Spleen (tissue), 11 donors: ENCODE measurements around the gene PPARA. TPM values are rescaled to one million over a fixed set of nuclear protein-coding genes. Genes with fewer than 3 reads are reported as not detected.

Experiments
- DNase-seq: peaks from one replicate; pipeline ENCODE4 v3.0.0-alpha.2; 2020
- H3K27ac ChIP-seq, 8 donors: fragments of 200-600 bp; sonication (generic) in 7 of 8; 1 replicate in 4 of 8; 2 replicates in 4 of 8; pipeline versions ENCODE4 v1.5.0 to v1.8.0; 2016 to 2021; ENCODE audit warnings: inconsistent platforms in 4 of 8, mild to moderate bottlenecking in 4 of 8, moderate library complexity in 1 of 8
- H3K27me3 ChIP-seq, 7 donors: fragments of 200-600 bp; sonication (generic) in 6 of 7; replicated peaks in 1 of 7; 1 replicate in 4 of 7; 2 replicates in 3 of 7; pipeline versions ENCODE4 v1.5.0 to v1.8.0; 2016 to 2021; ENCODE audit warnings: inconsistent platforms in 3 of 7, mild to moderate bottlenecking in 1 of 7
- H3K36me3 ChIP-seq, 6 donors: fragments of 200-600 bp; sonication (generic) in 5 of 6; 1 replicate in 4 of 6; 2 replicates in 2 of 6; pipeline versions ENCODE4 v1.5.0 to v1.8.0; 2016 to 2021; ENCODE audit warnings: inconsistent platforms in 2 of 6
- H3K4me1 ChIP-seq, 6 donors: fragments of 200-600 bp; sonication (generic) in 5 of 6; 1 replicate in 3 of 6; 2 replicates in 3 of 6; pipeline versions ENCODE4 v1.5.0 to v1.8.0; 2016 to 2021; ENCODE audit warnings: inconsistent platforms in 3 of 6
- H3K4me3 ChIP-seq, 8 donors: fragments of 200-600 bp; sonication (generic) in 7 of 8; 1 replicate in 4 of 8; 2 replicates in 4 of 8; pipeline versions ENCODE4 v1.5.0 to v1.8.0; 2016 to 2021; ENCODE audit warnings: inconsistent platforms in 4 of 8, mild to moderate bottlenecking in 4 of 8, moderate library complexity in 2 of 8
- H3K9me3 ChIP-seq, 8 donors: fragments of 200-600 bp; sonication (generic) in 7 of 8; 1 replicate in 4 of 8; 2 replicates in 4 of 8; pipeline versions ENCODE4 v1.5.0 to v1.8.0; 2016 to 2021; ENCODE audit warnings: inconsistent platforms in 4 of 8
- POLR2A ChIP-seq, 3 donors: fragments of 450-650 bp; IDR thresholded peaks; one replicate each; pipeline ENCODE4 v1.5.1; 2017; ENCODE audit warnings: antibody characterized with exemption in 3 of 3, mild to moderate bottlenecking in 1 of 3
- POLR2AphosphoS5 ChIP-seq, 3 donors: sonication (generic); formaldehyde crosslinking; IDR thresholded peaks; one replicate each; pipeline ENCODE4 v1.5.1; 2017; ENCODE audit warnings: antibody characterized with exemption in 3 of 3
- WGBS, 5 donors: extraction: QIAGEN DNeasy Blood & Tissue Kit in 3 of 5; methylation state at CpG; one replicate each; pipeline versions ENCODE4 v1.1.5 to v1.1.7; 2013 to 2018; 5-methylcytosine and 5-hydroxymethylcytosine counted together
- intact Hi-C: fragments of 100-400 bp; cut with DNase I; formaldehyde crosslinking; loops from one replicate; pipeline ENCODE4 v1.15.0; 2023; ENCODE audit warnings: low total_unique reads
- polyA plus RNA-seq, 3 donors: library from polyadenylated mRNA; stranded (reverse); fragments of 200-250 nt; gene quantifications; one replicate each; pipeline ENCODE4 v1.2.1, GENCODE V29; 2013
- total RNA-seq, 7 donors: library from RNA; depleted of rRNA in 3 of 7; stranded (reverse); fragments of >200 nt in 3 of 7; fragmentation: NEBNext Ultra II Directional in 4 of 7; extraction: Animal tissue kit (Norgen Biotek cat#: 25700) in 4 of 7; gene quantifications; one replicate each; pipeline versions ENCODE4 v1.1.0 to v1.2.1, GENCODE V29; 2016 to 2021
- TF ChIP-seq, protein P1 (sequence below), 11 experiments: fragments of 200-600 bp in 7 of 11; fragments of 450-650 bp in 4 of 11; sonication (generic) in 4 of 11; IDR thresholded peaks in 8 of 11; conservative IDR thresholded peaks in 3 of 11; 1 replicate in 7 of 11; 2 replicates in 4 of 11; pipeline versions ENCODE4 v1.4.0 to v1.8.0; 2016 to 2021; ENCODE audit warnings: antibody characterized with exemption in 11 of 11, inconsistent platforms in 4 of 11, mild to moderate bottlenecking in 1 of 11
- donor health status: healthy with polysubstance abuse.
- donor health status: DM: no; HTN: no; CAD: no; lungs with moderate emphysema.
- donor health status: DM: no; HTN: no; CAD: no.
- donor health status: Bipolar disorder and iron deficiency.
- donor health status: healthy.
- donor health status: DM: no; HTN: no; CAD: no.
- donor health status: DM: yes; HTN: yes; CAD: no.

Gene PPARA
- total and polyA plus RNA-seq, 10 donors, result 2.0 to 40.9 (median 22.6) TPM

DNA sequence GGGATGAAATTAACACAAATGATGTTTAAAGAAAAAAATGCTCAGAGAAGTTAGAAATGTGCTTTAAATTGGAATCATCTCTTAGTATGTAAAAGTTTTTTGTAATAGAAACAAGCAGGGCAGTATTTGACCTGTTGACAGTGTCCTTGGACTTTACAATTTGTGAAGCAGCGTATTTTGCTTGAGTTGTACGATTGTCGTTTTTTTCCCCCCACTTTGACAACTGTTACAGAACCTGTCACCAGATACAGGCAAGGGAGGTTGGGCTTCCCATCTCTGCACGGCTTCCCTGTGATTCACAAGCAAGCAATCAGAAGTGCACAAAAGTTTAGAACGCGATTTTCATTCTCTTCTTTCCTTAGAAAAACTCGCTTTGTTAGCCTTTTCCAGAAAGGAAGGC is 8.9 kb downstream of the PPARA start:
- no peak overlapping the region for H3K4me3 ChIP-seq
- no peak for TF ChIP-seq POLR2A (IDR thresholded peaks at IDR 0.05)
- TF ChIP-seq, protein P1, sequence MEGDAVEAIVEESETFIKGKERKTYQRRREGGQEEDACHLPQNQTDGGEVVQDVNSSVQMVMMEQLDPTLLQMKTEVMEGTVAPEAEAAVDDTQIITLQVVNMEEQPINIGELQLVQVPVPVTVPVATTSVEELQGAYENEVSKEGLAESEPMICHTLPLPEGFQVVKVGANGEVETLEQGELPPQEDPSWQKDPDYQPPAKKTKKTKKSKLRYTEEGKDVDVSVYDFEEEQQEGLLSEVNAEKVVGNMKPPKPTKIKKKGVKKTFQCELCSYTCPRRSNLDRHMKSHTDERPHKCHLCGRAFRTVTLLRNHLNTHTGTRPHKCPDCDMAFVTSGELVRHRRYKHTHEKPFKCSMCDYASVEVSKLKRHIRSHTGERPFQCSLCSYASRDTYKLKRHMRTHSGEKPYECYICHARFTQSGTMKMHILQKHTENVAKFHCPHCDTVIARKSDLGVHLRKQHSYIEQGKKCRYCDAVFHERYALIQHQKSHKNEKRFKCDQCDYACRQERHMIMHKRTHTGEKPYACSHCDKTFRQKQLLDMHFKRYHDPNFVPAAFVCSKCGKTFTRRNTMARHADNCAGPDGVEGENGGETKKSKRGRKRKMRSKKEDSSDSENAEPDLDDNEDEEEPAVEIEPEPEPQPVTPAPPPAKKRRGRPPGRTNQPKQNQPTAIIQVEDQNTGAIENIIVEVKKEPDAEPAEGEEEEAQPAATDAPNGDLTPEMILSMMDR (IDR thresholded peaks at IDR 0.05 in 8 of 11, conservative IDR thresholded peaks at IDR 0.05 in 3 of 11), result no peak
- no peak for TF ChIP-seq POLR2AphosphoS5 (IDR thresholded peaks at IDR 0.05)
- peaks cover 0 to 5% (median 0%) of the 10 kb centered on the region in 6 donors for H3K4me1 ChIP-seq
- intact Hi-C loops, result no loop called here
- peaks cover 0 to 67% (median 4%) of the 10 kb centered on the region in 6 donors for H3K36me3 ChIP-seq
- no peaks in the 10 kb centered on the region for H3K27me3 ChIP-seq
- no peak for DNase-seq
- 92 to 97% (median 93%) methylated on average over 7 of the region's 7 CpGs for WGBS, 5 donors
- no peaks in the 10 kb centered on the region for H3K9me3 ChIP-seq
- H3K27ac ChIP-seq, result no peak overlapping the region

DNA sequence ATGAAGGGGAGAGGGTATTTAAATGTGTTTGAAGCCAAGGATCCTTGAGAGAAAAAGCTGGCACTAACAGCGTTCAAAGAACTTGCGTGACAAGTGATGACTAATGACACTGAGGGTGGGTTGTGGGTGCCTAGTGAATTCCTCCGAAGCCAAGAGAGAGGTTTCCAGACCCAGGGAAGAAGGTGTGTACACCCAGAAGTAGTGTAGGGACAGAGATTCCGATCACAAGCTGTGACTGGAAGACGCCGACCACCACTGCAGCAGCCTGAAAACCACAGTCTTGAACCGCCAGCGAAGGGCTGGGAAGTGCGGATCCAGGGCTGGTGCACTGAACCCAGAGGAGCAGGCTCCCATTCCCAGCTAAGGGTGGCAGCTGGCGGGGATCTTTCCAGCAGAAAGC is 9.5 kb downstream of the PPARA start:
- TF ChIP-seq POLR2AphosphoS5 (IDR thresholded peaks at IDR 0.05) (no peak), POLR2A (IDR thresholded peaks at IDR 0.05) (no peak)
- TF ChIP-seq, protein P1 (IDR thresholded peaks at IDR 0.05 in 8 of 11, conservative IDR thresholded peaks at IDR 0.05 in 3 of 11), result no peak
- Histone ChIP-seq H3K4me1 (no peaks in the 10 kb centered on the region), H3K4me3 (no peak overlapping the region), H3K27ac (no peak overlapping the region), H3K9me3 (no peaks in the 10 kb centered on the region), H3K36me3 (peaks cover 0 to 62% (median 4%) of the 10 kb centered on the region in 6 donors), H3K27me3 (no peaks in the 10 kb centered on the region)
- DNase-seq, result no peak
- WGBS, 5 donors, result 88 to 98% (median 95%) methylated on average over 10 of the region's 10 CpGs
- intact Hi-C loops, result loop anchor here (10.0 kb wide), 1 partner anchor 75 kb away; no protein-coding TSS in a partner anchor

DNA sequence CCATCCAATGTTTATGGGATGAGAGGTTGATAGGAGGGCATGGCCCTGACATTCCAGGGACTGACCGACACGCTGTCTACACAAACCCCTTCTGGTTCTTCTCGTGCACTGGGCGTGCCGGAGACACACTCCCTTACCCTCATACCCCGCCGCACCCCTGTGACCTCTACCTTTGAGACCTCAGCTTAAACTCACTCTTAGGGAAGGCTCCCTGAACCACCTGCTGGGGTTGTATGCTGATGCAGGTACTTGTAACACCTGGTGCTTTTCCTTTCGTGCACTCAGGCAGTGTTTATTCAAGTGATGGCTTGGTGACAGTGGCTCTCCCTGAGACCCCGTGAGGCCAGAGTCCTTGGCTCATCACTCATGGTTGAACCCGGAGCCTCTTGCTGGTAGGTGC is 12.0 kb downstream of the PPARA start:
- intact Hi-C loops, result loop anchor here (10.0 kb wide), 1 partner anchor 73 kb away; no protein-coding TSS in a partner anchor
- Histone ChIP-seq H3K27ac (no peak overlapping the region), H3K4me1 (no peaks in the 10 kb centered on the region), H3K9me3 (no peaks in the 10 kb centered on the region), H3K27me3 (no peaks in the 10 kb centered on the region), H3K4me3 (no peak overlapping the region), H3K36me3 (peaks cover 0 to 42% (median 2%) of the 10 kb centered on the region in 6 donors)
- TF ChIP-seq, protein P1 (IDR thresholded peaks at IDR 0.05 in 8 of 11, conservative IDR thresholded peaks at IDR 0.05 in 3 of 11), result no peak
- TF ChIP-seq POLR2AphosphoS5 (IDR thresholded peaks at IDR 0.05) (no peak), POLR2A (IDR thresholded peaks at IDR 0.05) (no peak)
- 88 to 97% (median 92%) methylated on average over 10 of the region's 10 CpGs for WGBS, 5 donors
- DNase-seq, result no peak

DNA sequence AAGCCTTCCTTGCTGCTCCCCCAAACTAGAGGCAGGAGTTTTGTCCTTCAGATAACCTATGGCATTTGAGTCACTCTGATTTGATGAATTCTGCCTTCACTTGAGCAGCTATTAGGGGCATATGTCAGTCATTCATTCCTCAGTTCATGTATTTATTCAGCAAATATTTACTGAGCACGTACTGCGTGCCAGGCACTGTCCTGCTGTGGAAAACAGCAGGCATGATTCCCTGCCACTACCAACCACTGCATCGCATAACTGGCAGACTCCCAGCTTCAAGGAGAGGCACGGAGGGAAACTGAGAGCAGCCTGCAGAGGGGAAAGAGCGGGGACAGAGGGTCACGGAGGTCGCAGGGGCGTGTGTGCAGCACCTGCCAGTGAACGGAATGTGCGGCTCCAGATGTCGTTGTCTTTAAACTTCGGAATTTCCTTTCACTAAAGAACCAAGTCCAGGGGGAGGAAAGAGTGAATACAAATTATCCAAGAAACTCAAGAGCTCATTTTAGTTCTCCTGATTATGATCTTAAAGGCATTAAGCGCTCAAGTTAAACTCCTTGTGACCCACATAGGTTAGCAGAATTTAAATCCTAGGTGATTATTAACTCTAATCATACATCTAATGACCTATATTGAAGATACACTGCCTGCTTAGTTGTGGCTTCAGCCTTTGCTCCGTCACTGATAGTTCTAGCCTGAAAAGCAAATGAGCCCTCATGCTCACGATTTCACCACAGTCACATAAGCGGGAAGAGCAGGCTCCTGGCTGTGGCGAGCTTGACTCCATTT is 12.6 kb downstream of the PPARA start:
- intact Hi-C loops, result loop anchor here (10.0 kb wide), 1 partner anchor 72 kb away; no protein-coding TSS in a partner anchor
- no peak for DNase-seq
- Histone ChIP-seq H3K27me3 (no peaks in the 10 kb centered on the region), H3K27ac (no peak overlapping the region), H3K36me3 (peaks cover 0 to 40% (median 2%) of the 10 kb centered on the region in 6 donors), H3K4me3 (no peak overlapping the region), H3K4me1 (no peaks in the 10 kb centered on the region), H3K9me3 (no peaks in the 10 kb centered on the region)
- 84 to 91% (median 89%) methylated on average over 17 of the region's 17 CpGs for WGBS, 5 donors
- TF ChIP-seq POLR2A (IDR thresholded peaks at IDR 0.05) (no peak), POLR2AphosphoS5 (IDR thresholded peaks at IDR 0.05) (no peak)
- TF ChIP-seq, protein P1 (IDR thresholded peaks at IDR 0.05 in 8 of 11, conservative IDR thresholded peaks at IDR 0.05 in 3 of 11), result no peak
